Neural progenitor cell (in vitro differentiated cells): ENCODE data around the gene CFAP299.

Experiments
- CTCF ChIP-seq: fragments of 200-600 bp; sonication (generic); IDR thresholded peaks from 2 replicates; pipeline ENCODE4 v1.5.1; 2017; ENCODE audit warnings: antibody characterized with exemption, mild to moderate bottlenecking
- EZH2 ChIP-seq: fragments of 200-600 bp; sonication (generic); IDR thresholded peaks from 2 replicates; pipeline ENCODE4 v1.6.1; 2017; ENCODE audit warnings: antibody characterized with exemption, mild to moderate bottlenecking, moderate library complexity
- EZH2phosphoT487 ChIP-seq: fragments of 200-600 bp; sonication (generic); IDR thresholded peaks from 2 replicates; pipeline ENCODE4 v1.6.1; 2017; ENCODE audit warnings: antibody characterized with exemption

- TF ChIP-seq CTCF (no peak), EZH2 (no peak), EZH2phosphoT487 (no peak)
Observed at GRCh38 chr4:80475236-80475635, 139.7 kb downstream of the CFAP299 start.
